NCI-H187 treated with DMSO at 0.1 percent for 48 hours (cell line): ENCODE measurements around the gene MYCN.

Experiments
- DNase-seq: peaks from one replicate; lab custom pipeline; 2025; lab: John Stamatoyannopoulos, UW

Gene MYCN

GRCh38 chr2:15931319-15931890 is 8.9 kb upstream of the MYCN start:
- no peak for DNase-seq

- no peak for DNase-seq
Observed at GRCh38 chr2:15931950-15932349, 8.4 kb upstream of the MYCN start.

GRCh38 chr2:15932394-15933183 is 7.8 kb upstream of the MYCN start:
- no peak for DNase-seq

GRCh38 chr2:15933184-15933845 is 7.0 kb upstream of the MYCN start:
- DNase-seq, result no peak

- DNase-seq, result no peak
Observed at GRCh38 chr2:15934291-15934945, 5.9 kb upstream of the MYCN start.

GRCh38 chr2:15935189-15935588 is 5.2 kb upstream of the MYCN start:
- no peak for DNase-seq

- no peak for DNase-seq
Observed at GRCh38 chr2:15935675-15936074, 4.7 kb upstream of the MYCN start.

- no peak for DNase-seq
Observed at GRCh38 chr2:15936277-15937104, 3.9 kb upstream of the MYCN start.

- DNase-seq, result no peak
Observed at GRCh38 chr2:15937105-15937881, 3.1 kb upstream of the MYCN start.

GRCh38 chr2:15937882-15938802 is 2.2 kb upstream of the MYCN start:
- DNase-seq, result no peak

- DNase-seq, result no peak
Observed at GRCh38 chr2:15938803-15939555, 1.4 kb upstream of the MYCN start.

- no peak for DNase-seq
Observed at GRCh38 chr2:15939556-15939853, 845 bp upstream of the MYCN start.

GRCh38 chr2:15940661-15941480 is 521 bp downstream of the MYCN start:
- DNase-seq, result no peak

- no peak for DNase-seq
Observed at GRCh38 chr2:15941481-15941850, 1.1 kb downstream of the MYCN start.

GRCh38 chr2:15941871-15942710 is 1.7 kb downstream of the MYCN start:
- no peak for DNase-seq

GRCh38 chr2:15942711-15943345 is 2.5 kb downstream of the MYCN start:
- no peak for DNase-seq
